Subcutaneous adipose tissue (tissue), 4 donors: ENCODE data around the gene PI4K2B. TPM values are rescaled to one million over a fixed set of nuclear protein-coding genes. Genes with fewer than 3 reads are reported as not detected.

ENCODE experiments used
- CTCF ChIP-seq: fragments of 450-650 bp; IDR thresholded peaks from one replicate; pipeline ENCODE4 v1.5.1; 2016; ENCODE audit warnings: low read depth, mild to moderate bottlenecking, control low read depth, antibody characterized with exemption, moderate library complexity
- total RNA-seq, 4 donors: library from RNA; depleted of rRNA; stranded (reverse); fragments of >200 nt; gene quantifications; one replicate each; pipeline ENCODE4 v1.1.0, GENCODE V29; 2016

Gene PI4K2B
- total RNA-seq, 4 donors from 2014 or later, result 11.7 to 28.6 (median 17.2) TPM

- TF ChIP-seq CTCF, result no peak
These were observed 847 bp downstream of the PI4K2B start for GRCh38 chr4:25234390-25235370.

GRCh38 chr4:25235401-25235800 is 1.6 kb downstream of the PI4K2B start:
- no peak for TF ChIP-seq CTCF

- TF ChIP-seq CTCF, result no peak
These were observed 3.1 kb downstream of the PI4K2B start for GRCh38 chr4:25236971-25237370.

GRCh38 chr4:25238052-25238451 is 4.2 kb downstream of the PI4K2B start:
- no peak for TF ChIP-seq CTCF

GRCh38 chr4:25245181-25245580 is 11.3 kb downstream of the PI4K2B start:
- TF ChIP-seq CTCF, result no peak

- no peak for TF ChIP-seq CTCF
These were observed 13.1 kb downstream of the PI4K2B start for GRCh38 chr4:25246680-25247611.
